22Rv1 (cell line): ENCODE measurements around the gene ZNF579.
"Not testable (repeated sequence)": the region's sequence is repeated elsewhere in the genome, so short reads cannot be mapped to it uniquely, and the experiment has no call there.

Experiments
- H3K27ac ChIP-seq: fragments of 450-650 bp; 2 replicates; pipeline ENCODE4 v1.5.1; 2017
- CTCF ChIP-seq: fragments of 450-650 bp; IDR thresholded peaks from 2 replicates; pipeline ENCODE4 v1.5.1; 2017; ENCODE audit warnings: mild to moderate bottlenecking
- ZFX ChIP-seq: fragments of 450-650 bp; IDR thresholded peaks from 2 replicates; pipeline ENCODE4 v1.6.1; 2017; ENCODE audit warnings: antibody characterized with exemption, borderline replicate concordance

ZNF579 gene

GRCh38 chr19:55535173-55535964 lies 45.3 kb downstream of the ZNF579 start:
- H3K27ac ChIP-seq: no peak overlapping the region
- TF ChIP-seq ZFX: no peak
- TF ChIP-seq CTCF: no peak

GRCh38 chr19:55534280-55534679 lies 46.4 kb downstream of the ZNF579 start:
- H3K27ac ChIP-seq: not testable (repeated sequence)

- H3K27ac ChIP-seq: no peak overlapping the region
- no peak for TF ChIP-seq ZFX
- TF ChIP-seq CTCF: no peak
These were observed 49.7 kb downstream of the ZNF579 start for GRCh38 chr19:55530996-55531395.

- H3K27ac ChIP-seq: no peak overlapping the region
- TF ChIP-seq CTCF (no peak), ZFX (no peak)
These were observed 50.9 kb downstream of the ZNF579 start for GRCh38 chr19:55529636-55530234.

- no peak for TF ChIP-seq ZFX
- no peak for TF ChIP-seq CTCF
- H3K27ac ChIP-seq: no peak overlapping the region
These were observed 52.4 kb downstream of the ZNF579 start for GRCh38 chr19:55528030-55528803.

- TF ChIP-seq ZFX: no peak
- TF ChIP-seq CTCF: no peak
- no peak overlapping the region for H3K27ac ChIP-seq
These were observed 53.2 kb downstream of the ZNF579 start for GRCh38 chr19:55527197-55528029.
